ENCODE measurements around the gene SERPINE1.
A peak's percentile ranks its signal among the peaks of the same experiment; 100 is the strongest.
"Not testable (repeated sequence)": the region's sequence is repeated elsewhere in the genome, so short reads cannot be mapped to it uniquely, and the experiment has no call there.

Gene SERPINE1

DNA sequence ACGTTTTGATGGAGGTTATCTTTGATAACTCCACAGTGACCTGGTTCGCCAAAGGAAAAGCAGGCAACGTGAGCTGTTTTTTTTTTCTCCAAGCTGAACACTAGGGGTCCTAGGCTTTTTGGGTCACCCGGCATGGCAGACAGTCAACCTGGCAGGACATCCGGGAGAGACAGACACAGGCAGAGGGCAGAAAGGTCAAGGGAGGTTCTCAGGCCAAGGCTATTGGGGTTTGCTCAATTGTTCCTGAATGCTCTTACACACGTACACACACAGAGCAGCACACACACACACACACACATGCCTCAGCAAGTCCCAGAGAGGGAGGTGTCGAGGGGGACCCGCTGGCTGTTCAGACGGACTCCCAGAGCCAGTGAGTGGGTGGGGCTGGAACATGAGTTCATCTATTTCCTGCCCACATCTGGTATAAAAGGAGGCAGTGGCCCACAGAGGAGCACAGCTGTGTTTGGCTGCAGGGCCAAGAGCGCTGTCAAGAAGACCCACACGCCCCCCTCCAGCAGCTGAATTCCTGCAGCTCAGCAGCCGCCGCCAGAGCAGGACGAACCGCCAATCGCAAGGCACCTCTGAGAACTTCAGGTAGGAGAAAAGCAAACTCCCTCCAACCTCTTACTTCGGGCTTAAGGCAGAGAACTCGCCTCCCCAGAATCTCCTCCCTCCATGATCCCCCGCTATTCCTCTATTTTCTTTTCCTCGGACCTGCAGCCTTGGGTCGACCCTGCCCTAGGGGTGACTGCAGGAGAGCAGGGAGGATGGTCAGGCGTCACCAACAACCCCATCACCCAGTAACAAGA is at the start of gene SERPINE1:
TSS of gene SERPINE1 (plus strand) at position 454 of the 809 bp plus-strand sequence. CDS start 1,290 bp downstream, outside the sequence.
- DNase-seq: peak; percentile 71

DNA sequence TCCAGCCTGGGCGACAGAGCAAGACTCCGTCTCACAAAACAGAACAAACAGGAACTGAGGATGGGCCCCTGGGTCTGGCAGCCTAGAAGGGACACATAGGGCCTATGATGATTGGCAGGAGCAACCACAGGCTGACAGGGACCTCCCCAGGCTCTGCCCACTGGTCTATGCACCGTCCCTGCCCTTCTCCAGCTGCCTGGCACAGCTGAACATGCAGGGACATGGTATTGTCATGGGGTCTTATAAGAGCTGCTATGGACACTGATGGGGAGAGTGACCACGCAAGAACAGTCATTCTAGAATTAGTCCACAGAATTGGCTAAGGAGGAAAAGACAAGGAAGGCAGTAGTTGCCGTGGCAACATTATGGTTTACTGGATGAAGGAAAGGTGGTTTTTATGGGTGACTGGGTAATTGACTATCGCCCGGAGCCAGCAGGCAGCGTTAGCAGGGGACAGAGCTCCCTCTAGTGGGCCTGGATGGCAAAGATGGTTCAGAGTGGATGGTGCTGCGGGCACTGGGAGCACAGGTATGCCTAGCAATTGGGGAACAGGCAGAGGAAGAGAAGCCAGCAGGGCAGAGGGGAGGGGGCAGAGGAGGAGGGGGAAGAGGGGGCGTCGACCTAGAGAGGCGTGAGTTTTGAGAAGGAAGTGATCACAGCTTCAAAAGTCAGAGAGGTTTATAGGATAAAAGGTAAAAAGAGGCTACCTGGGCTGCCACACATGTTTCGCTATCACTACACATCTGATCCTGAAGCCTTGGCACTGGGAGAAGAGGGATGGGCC is 49.4 kb upstream of the SERPINE1 start:
- DNase-seq: peak; percentile 76

DNA sequence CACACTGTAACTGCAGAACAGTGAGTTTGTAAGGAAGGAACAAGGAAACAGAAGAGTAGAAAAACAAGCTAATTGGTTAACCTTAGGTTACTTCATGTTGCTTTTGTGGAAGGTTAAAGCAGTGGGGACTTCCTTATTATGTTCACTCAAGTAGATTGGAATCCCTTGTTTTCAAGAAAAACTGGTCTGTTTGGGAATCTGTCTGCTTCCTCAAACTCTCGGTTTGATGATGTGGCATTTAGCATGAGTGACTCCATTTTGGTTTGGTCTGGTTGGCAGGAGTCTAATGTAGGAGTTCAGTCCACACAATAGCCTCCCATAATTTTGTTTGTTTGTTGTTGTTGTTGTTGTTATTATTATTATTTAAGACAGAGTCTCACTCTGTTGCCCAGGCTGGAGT is 45.5 kb upstream of the SERPINE1 start:
- DNase-seq: no peak

DNA sequence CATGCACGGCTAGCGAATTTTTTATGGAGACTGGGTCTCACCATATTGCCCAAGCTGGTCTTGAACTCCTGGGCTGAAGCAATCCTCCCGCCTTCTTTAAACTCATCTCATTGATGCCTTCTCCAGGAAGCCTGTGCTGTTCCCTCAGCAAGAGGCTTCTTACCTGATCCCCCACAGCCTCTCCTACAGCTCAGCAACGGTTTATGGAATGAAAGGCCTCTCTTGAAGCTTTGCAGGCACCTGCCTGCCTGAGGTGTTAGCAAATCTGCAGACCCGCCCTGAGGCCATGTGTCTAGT is 42.1 kb upstream of the SERPINE1 start:
- no peak for DNase-seq

DNA sequence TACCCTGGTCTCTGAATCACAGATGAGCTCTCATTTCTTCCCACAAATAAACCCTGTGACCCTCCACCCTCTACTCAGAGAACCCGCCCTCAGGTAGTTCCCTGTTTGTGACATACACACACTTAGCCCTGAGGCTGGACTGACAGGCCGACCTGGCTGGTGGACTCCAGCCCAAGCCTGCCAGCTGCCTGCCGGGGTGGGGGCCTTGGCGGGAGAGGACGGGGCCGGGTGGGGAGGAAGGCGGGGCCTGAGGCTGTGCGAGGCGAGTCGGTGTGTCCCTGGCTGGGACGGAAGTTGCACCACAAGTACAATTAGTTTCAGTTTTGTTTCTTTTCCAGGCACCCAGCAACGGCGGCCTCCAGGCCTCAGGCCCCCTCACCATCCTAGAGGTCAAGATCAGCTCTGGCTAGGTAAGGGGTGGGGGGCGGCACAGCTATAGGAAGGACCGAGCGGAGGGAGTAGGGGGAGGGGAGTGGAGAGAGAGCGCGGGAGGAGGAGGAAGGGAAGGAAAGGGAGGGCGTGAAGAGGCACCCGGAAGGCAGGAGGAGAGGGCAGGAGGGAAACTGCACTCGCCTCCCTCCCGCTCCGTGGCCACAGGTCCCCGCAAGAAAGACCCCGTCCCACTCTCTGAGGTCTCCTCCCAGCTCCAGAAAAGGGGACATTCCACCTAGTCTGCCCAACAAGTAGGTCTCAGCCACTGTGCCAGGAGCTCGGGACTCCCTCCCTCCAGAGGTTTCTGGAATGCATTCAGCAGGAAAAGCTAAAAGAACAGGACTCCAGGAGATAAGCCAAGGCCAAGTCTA is 41.5 kb upstream of the SERPINE1 start, which contains the start of gene TRIM56:
TSS of gene TRIM56 (plus strand) at position 320 of the 803 bp plus-strand sequence. CDS start 1,832 bp downstream, outside the sequence.
- peak; percentile 76 for DNase-seq

DNA sequence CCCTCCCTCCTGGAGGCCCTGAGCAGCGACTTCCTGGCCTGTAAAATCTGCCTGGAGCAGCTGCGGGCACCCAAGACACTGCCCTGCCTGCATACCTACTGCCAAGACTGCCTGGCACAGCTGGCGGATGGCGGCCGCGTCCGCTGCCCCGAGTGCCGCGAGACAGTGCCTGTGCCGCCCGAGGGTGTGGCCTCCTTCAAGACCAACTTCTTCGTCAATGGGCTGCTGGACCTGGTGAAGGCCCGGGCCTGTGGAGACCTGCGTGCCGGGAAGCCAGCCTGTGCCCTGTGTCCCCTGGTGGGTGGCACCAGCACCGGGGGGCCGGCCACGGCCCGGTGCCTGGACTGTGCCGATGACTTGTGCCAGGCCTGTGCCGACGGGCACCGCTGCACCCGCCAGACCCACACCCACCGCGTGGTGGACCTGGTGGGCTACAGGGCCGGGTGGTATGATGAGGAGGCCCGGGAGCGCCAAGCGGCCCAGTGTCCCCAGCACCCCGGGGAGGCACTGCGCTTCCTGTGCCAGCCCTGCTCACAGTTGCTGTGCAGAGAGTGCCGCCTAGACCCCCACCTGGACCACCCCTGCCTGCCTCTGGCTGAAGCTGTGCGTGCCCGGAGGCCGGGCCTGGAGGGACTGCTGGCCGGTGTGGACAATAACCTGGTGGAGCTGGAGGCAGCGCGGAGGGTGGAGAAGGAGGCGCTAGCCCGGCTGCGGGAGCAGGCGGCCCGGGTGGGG is 39.4 kb upstream of the SERPINE1 start:
- no peak for DNase-seq

DNA sequence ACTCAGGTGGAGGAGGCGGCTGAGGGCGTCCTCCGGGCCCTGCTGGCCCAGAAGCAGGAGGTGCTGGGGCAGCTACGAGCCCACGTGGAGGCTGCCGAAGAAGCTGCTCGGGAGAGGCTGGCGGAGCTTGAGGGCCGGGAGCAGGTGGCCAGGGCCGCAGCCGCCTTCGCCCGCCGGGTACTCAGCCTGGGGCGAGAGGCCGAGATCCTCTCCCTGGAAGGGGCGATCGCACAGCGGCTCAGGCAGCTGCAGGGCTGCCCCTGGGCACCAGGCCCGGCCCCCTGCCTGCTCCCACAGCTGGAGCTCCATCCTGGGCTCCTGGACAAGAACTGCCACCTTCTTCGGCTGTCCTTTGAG is 38.9 kb upstream of the SERPINE1 start:
- no peak for DNase-seq

DNA sequence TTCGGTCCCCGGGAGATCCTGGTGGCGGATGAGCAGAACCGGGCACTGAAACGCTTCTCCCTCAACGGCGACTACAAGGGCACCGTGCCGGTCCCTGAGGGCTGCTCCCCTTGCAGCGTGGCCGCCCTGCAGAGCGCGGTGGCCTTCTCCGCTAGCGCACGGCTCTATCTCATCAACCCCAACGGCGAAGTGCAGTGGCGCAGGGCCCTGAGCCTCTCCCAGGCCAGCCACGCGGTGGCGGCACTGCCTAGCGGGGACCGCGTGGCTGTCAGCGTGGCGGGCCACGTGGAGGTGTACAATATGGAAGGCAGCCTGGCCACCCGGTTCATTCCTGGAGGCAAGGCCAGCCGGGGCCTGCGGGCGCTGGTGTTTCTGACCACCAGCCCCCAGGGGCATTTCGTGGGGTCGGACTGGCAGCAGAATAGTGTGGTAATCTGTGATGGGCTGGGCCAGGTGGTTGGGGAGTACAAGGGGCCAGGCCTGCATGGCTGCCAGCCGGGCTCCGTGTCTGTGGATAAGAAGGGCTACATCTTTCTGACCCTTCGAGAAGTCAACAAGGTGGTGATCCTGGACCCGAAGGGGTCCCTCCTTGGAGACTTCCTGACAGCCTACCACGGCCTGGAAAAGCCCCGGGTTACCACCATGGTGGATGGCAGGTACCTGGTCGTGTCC is 37.9 kb upstream of the SERPINE1 start:
- no peak for DNase-seq

DNA sequence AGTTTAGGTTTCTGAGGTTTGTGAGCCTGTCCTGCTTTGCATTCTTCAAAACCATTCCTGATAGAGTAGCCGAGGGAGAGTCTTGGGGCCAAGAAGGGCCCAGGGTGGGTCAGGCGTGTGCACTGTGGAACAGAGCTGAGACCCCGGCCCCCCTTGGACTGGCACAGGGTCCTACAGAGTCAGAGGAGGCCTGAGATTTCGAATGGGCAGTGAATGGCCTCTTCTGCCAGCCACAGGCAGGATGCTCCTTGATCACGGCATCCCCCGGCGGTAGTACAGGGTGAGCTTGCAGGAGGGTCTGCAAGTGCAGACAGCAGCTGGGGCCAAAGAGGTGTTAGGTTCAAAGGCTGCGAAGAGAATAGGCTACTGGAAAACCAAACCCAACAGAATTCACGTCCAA is 37.0 kb upstream of the SERPINE1 start:
- DNase-seq: no peak

DNA sequence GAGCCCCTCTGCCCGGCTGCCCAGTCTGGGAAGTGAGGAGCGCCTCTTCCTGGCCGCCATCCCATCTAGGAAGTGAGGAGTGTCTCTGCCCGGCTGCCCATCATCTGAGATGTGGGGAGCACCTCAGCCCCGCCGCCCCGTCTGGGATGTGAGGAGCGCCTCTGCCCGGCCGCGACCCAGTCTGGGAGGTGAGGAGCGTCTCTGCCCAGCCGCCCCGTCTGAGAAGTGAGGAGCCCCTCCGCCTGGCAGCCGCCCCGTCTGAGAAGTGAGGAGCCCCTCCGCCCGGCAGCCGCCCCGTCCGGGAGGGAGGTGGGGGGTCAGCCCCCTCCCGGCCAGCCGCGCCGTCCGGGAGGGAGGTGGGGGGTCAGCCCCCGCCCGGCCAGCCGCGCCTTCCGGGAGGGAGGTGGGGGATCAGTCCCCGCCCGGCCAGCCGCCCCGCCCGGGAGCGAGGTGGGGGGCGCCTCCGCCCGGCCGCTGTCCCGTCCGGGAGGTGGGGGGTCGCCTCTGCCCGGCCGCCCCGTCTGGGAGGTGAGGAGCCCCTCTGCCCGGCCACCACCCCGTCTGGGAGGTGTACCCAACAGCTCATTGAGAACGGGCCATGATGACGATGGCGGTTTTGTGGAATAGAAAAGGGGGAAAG is 34.5 kb upstream of the SERPINE1 start:
- DNase-seq: not testable (repeated sequence)

DNA sequence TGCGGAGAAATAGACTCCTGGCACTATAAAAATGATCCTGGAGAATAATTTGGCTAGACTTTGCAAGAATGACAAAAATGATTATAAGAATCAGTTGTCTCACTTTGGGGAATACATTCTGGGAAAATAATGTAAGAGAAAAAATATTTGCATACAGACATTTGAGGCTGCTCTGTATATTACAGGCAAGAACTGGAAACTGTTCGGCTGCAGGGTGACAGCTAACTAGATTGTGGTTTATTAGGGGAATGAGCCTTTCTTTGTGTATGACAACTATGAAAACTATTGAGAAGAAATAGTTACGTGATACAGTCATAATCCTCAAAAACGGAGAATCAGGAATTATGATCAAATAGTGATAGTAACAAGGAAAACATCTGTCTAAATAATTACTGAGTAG is 33.0 kb upstream of the SERPINE1 start:
- no peak for DNase-seq

DNA sequence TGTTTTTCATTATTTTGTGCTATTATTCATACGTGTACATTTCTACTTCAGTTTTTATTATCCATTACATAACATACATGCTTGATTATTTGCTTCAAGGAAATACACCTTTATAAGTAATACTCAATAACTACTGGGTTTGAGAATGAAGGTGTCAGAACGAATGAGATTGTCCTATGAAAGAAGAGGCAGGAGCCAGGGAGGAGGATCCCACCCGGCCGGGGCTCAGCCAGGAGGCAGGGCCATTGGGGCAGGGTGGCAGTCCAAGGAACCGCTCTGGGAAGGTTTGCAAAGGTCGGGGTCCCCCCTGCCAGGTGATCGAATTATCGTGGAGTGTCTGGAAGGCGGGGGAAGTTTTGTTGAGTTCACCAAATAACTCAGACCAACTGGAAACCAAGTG is 32.5 kb upstream of the SERPINE1 start:
- DNase-seq: no peak

DNA sequence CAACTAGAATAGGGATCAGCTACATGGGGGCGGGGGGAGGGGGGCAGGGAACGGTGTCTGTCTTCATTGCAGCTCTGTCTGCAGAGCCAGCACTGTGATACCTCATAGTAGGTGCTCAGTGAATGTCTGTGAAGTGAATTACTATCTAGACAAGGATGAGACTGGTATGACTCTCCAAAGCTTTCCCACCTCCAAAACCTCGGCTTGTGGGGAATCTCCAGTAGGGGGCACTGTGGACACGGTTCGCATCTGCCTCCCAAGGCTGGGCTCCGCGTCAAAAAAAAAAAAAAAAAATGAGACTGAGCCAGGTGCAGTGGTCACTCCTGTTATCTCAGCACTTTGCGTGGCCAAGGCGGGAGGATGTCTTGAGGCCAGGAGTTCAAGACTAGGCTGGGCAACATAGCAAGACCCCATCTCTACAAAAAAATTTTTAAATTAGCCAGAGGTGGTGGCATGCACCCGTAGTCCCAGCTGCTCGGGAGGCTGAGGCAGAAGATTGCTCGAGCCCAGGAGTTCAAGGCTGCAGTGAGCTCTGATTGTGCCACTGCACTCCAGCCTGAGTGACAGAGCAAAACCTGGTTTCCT is 32.0 kb upstream of the SERPINE1 start:
- no peak for DNase-seq

DNA sequence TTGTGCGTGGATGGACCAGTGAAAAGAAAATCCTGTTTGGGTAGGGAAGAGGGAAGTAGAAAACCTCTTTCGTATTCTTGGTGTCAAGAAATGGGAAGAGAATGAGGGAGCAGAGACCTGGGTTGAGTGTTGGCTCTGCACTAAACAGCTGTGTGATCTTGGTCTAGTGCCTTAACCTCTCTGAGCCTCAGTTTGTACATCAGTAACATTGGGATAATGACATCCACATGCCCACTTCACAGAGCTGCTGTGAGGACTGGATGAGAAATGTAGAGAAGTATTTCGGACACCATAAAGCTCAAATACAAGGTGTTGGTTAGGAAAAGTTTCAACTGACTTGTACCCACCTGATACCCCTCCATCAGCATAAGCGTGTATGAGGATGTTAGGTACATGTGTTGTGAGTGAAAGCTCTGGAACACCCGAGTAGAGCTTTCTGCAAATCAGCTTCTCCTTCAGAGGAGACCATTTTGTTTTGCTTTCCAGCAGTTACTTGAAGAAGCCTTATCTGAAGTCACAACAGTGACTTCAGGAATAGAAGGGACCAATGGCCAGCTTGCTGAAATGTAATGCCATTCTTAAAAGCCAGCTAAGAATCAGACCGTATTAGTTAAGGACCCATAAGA is 30.5 kb upstream of the SERPINE1 start:
- DNase-seq: no peak

DNA sequence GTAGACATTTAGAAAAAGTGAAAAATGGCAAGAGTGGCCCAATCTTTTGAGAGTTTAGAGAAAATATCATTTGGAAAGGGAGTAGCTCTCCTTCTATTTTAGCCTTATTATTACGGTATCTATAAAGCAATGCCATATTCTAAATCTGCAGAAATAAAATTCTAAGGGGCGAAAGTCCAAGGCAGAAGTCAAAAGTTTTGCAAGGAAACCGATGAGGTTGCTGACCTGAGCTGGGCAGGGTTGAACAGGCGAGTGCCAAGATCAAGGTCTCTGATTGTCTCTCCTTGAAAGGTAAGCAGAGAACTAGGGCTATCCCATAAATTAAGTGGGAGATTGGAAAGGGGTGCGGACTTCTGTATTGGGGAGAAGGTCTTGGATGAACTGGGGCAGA is 30.0 kb upstream of the SERPINE1 start:
- no peak for DNase-seq

DNA sequence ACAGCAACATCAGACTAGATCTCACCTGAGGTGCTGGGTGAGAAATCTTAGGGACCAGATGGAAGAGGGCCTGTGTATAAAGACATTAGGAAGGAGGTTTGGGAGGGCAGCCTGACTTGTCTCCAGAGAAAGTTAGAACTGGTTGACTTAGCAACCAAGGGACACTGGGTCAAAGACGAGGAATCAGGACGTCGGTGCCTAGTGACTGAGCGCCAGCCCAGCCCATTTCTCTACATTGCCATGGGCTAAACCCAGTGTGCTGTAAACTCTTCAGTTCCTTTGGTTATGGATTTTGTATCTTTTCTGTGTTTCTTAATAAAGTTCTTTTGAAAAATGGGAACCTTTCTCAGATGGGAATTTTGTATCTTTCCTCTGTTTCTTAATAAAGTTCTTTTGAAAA is 29.3 kb upstream of the SERPINE1 start:
- DNase-seq: no peak

DNA sequence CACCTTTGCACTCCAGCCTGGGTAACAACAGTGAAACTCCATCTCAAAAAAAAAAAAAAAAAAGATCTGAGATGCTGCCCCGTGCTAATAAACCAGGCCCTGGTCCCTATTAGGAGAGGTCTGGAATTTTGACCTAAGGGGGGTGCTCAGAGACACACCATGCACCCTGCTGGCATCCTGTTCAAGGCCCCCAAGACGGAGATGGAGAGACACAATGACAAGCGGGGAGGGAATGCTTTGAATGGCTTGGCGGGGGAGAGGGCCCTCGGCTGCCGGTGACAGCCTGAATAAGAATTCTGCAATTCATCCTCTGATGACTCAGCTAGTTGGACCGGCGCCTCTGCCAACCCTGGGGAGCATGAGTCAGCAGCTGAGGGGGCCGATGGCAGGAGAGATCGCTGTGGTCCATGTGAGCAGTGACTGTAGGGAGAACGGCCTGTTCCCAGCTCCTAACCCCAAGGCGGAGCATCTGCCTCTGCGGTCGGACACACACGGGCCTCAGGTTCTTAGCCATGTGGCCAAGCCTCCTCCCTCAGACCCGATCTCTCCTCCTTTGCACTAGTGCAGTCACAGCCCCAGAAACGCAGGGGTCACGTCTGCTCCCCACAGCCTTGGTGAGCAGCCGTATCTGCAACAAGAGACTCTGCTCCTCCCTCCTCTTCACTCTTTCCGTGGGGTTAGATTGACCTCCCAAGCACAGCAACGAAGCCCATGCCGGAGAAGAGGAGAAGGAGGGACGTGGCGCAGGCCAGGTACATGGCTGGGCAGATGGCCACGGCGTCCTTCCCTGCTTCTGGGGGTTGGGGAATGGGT is 26.7 kb upstream of the SERPINE1 start:
- peak; percentile 51 for DNase-seq

DNA sequence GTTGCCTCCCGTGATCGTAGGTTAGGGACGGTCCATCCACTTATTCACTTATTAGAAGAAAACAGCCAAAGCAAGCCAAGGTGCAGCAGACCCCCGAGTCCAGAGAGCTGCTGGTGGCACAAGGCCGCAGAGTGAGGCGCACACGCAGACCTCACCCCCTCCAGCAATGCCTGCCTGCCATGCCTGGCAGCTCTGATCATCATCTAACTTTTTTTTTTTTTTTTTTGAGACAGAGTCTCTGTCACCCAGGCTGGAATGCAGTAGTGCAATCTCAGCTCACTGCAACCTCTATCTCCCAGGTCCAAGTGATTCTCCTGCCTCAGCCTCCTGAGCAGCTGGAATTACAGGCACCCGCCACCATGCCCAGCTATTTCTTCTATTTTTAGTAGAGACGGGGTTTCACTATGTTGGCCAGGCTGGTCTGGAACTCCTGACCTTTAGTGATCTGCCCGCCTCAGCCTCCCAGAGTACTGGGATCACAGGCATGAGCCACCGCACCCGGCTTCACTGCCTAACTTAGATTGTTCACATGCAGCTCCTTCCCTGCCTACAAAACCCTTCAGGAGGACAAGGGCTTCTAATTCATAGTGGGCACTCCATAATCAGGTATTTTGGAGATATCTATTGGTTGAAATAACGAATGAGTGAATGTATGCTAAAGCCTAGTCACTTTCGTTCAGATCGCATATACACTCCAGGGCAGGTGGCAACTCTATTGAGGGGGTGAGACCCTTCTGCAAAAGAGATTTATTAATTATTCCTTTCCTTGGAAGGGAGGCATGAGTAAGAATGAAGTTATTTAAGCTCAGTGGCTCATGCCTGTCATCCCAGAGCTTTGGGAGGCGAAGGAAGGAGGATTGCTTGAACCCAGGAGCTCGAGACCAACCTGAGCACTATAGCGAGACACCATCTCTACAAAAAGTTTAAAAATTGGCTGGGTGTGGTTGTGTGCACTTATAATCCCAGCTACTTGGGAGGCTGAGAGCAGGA is 25.8 kb upstream of the SERPINE1 start:
- no peak for DNase-seq

DNA sequence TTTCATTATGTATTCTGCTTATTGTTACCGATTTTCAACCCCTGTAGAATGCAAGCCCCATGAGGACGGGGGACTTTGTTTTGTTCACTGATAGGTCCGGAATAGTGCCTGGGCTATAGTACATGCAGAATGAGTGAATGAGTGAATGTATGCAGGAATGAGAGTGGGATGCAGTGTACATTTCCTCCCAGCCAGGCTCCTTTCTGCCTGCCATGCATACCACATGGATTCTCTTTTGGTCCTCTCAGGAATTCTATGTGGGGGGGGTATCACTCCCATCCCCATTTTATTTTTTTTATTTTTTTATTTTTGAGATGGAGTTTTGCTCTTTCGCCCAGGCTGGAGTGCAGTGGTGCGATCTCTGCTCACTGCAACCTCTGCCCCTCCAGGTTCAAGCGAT is 24.9 kb upstream of the SERPINE1 start:
- no peak for DNase-seq

All from CD4-positive, alpha-beta T cell treated with Interferon gamma for 1 hour (primary cell).